Measurements from ENCODE around the gene PDLIM4.

The PDLIM4 gene

GRCh38 chr5:132281856-132282614 lies 24.5 kb downstream of the PDLIM4 start:
- no peak overlapping the region for H3K4me3 ChIP-seq (replicated peaks; ENCODE audit: low read depth, low read length)
- TF ChIP-seq CTCF (IDR thresholded peaks at IDR 0.05; ENCODE audit: low read depth, low read length, missing control alignments) = no peak
- DNase-seq (ENCODE audit: extremely low read depth, low read depth) = no peak

- DNase-seq (ENCODE audit: extremely low read depth, low read depth) = no peak
- peak; percentile 58 for TF ChIP-seq CTCF (IDR thresholded peaks at IDR 0.05; ENCODE audit: low read depth, low read length, missing control alignments)
- H3K4me3 ChIP-seq (replicated peaks; ENCODE audit: low read depth, low read length) = no peak overlapping the region
Observed at GRCh38 chr5:132283423-132284043, 26.0 kb downstream of the PDLIM4 start.

GRCh38 chr5:132289097-132289496 lies 31.6 kb downstream of the PDLIM4 start:
- DNase-seq (ENCODE audit: extremely low read depth, low read depth) = no peak
- H3K4me3 ChIP-seq (replicated peaks; ENCODE audit: low read depth, low read length) = no peak overlapping the region
- no peak for TF ChIP-seq CTCF (IDR thresholded peaks at IDR 0.05; ENCODE audit: low read depth, low read length, missing control alignments)

- DNase-seq (ENCODE audit: extremely low read depth, low read depth) = no peak
- no peak for TF ChIP-seq CTCF (IDR thresholded peaks at IDR 0.05; ENCODE audit: low read depth, low read length, missing control alignments)
- no peak overlapping the region for H3K4me3 ChIP-seq (replicated peaks; ENCODE audit: low read depth, low read length)
Observed at GRCh38 chr5:132291026-132291425, 33.5 kb downstream of the PDLIM4 start.

GRCh38 chr5:132293066-132293991 lies 35.8 kb downstream of the PDLIM4 start:
- H3K4me3 ChIP-seq (replicated peaks; ENCODE audit: low read depth, low read length) = peak overlapping the region; percentile 89
- DNase-seq (ENCODE audit: extremely low read depth, low read depth) = peak; percentile 74
- no peak for TF ChIP-seq CTCF (IDR thresholded peaks at IDR 0.05; ENCODE audit: low read depth, low read length, missing control alignments)

- peak; percentile 78 for DNase-seq (ENCODE audit: extremely low read depth, low read depth)
- no peak for TF ChIP-seq CTCF (IDR thresholded peaks at IDR 0.05; ENCODE audit: low read depth, low read length, missing control alignments)
- H3K4me3 ChIP-seq (replicated peaks; ENCODE audit: low read depth, low read length) = peak within 1 kb of the TSS; percentile 89
Observed at GRCh38 chr5:132293992-132294727, 36.7 kb downstream of the PDLIM4 start, which contains the start of gene SLC22A4. Gene SLC22A4, plus strand, starts transcription at chr5:132294394. Its CDS starts 223 bp downstream, at chr5:132294617.

Data from HFF-Myc (cell line).